A549 (cell line): ENCODE data around the gene GINS2.

ENCODE experiments used
- BHLHE40 ChIP-seq: IDR thresholded peaks from 2 replicates; pipeline ENCODE4 v1.6.1; 2012; ENCODE audit warnings: low read depth, low read length, inconsistent platforms
- JUNB ChIP-seq: fragments of >200 bp; sonication (Bioruptor Twin); formaldehyde crosslinking; IDR thresholded peaks from 2 replicates; pipeline ENCODE4 v1.6.1; 2016
- POLR2A ChIP-seq: IDR thresholded peaks from 2 replicates; pipeline ENCODE4 v1.6.1; 2012; ENCODE audit warnings: mild to moderate bottlenecking, low read length
- SMC3 ChIP-seq: fragments of >200 bp; sonication (Bioruptor Twin); formaldehyde crosslinking; IDR thresholded peaks from 3 replicates; pipeline ENCODE4 v1.6.1; 2018; ENCODE audit warnings: inconsistent platforms
- TF ChIP-seq, protein P1 (sequence below): fragments of >200 bp; sonication (Bioruptor Twin); formaldehyde crosslinking; IDR thresholded peaks from 3 replicates; pipeline ENCODE4 v1.5.1; 2016

DNA sequence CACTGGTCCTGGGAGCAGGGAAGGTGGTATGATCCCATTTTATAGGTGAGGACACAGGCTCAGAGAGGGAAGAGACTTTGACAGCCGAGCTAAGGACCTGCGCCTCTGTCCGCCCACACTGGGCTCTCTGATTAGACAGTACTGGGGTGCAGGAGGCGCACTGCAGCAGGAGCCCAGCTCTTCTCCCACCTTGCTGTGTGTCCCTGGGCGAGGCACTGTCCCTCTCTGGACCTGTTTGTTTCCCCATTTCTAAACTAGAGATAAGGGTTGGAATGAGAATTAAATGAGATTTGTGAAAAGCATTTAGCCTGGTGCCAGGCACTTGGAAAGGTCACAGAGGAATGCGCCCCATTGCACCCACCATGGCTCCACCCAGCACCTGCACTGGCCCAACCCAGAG is 19.6 kb upstream of the GINS2 start:
- TF ChIP-seq, protein P1, sequence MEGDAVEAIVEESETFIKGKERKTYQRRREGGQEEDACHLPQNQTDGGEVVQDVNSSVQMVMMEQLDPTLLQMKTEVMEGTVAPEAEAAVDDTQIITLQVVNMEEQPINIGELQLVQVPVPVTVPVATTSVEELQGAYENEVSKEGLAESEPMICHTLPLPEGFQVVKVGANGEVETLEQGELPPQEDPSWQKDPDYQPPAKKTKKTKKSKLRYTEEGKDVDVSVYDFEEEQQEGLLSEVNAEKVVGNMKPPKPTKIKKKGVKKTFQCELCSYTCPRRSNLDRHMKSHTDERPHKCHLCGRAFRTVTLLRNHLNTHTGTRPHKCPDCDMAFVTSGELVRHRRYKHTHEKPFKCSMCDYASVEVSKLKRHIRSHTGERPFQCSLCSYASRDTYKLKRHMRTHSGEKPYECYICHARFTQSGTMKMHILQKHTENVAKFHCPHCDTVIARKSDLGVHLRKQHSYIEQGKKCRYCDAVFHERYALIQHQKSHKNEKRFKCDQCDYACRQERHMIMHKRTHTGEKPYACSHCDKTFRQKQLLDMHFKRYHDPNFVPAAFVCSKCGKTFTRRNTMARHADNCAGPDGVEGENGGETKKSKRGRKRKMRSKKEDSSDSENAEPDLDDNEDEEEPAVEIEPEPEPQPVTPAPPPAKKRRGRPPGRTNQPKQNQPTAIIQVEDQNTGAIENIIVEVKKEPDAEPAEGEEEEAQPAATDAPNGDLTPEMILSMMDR = no peak
- TF ChIP-seq BHLHE40 (no peak), POLR2A (no peak), JUNB (no peak), SMC3 (no peak)
